ENCODE data around the gene SERPING1.

DNA sequence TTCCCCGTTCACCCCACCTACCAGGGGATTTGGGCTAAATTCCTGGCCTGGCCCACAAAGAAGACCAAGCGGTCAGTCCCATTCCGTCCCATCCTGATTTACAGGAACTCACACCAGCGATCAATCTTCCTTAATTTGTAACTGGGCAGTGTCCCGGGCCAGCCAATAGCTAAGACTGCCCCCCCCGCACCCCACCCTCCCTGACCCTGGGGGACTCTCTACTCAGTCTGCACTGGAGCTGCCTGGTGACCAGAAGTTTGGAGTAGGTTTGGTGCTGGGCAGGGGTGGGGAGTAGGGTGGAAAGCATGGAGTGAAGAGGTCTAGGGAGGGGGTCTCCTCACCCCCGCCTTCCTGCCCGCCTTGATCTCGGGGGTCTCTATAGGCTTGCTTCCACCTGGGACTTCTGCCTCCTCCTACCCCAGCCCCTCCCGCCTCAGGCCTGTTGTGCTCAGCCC is at the start of gene SERPING1:
- TF ChIP-seq, protein P1, sequence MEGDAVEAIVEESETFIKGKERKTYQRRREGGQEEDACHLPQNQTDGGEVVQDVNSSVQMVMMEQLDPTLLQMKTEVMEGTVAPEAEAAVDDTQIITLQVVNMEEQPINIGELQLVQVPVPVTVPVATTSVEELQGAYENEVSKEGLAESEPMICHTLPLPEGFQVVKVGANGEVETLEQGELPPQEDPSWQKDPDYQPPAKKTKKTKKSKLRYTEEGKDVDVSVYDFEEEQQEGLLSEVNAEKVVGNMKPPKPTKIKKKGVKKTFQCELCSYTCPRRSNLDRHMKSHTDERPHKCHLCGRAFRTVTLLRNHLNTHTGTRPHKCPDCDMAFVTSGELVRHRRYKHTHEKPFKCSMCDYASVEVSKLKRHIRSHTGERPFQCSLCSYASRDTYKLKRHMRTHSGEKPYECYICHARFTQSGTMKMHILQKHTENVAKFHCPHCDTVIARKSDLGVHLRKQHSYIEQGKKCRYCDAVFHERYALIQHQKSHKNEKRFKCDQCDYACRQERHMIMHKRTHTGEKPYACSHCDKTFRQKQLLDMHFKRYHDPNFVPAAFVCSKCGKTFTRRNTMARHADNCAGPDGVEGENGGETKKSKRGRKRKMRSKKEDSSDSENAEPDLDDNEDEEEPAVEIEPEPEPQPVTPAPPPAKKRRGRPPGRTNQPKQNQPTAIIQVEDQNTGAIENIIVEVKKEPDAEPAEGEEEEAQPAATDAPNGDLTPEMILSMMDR (IDR thresholded peaks at IDR 0.05): no peak
- no peak for TF ChIP-seq EZH2 (IDR thresholded peaks at IDR 0.05; ENCODE audit: borderline replicate concordance, insufficient read depth, low read depth, low read length, poor library complexity, severe bottlenecking)
